Hepatocyte (in vitro differentiated cells): ENCODE data around the gene CYTH4. TPM values are rescaled to one million over a fixed set of nuclear protein-coding genes. Genes with fewer than 3 reads are reported as not detected.

Experiments
- DNase-seq: peaks from one replicate; pipeline ENCODE4 v3.0.0-alpha.2; 2016; ENCODE audit warnings: low spot score
- H2AFZ ChIP-seq: fragments of 200-600 bp; sonication (generic); 2 replicates; pipeline ENCODE4 v1.6.0; 2016; ENCODE audit warnings: antibody characterized with exemption, mild to moderate bottlenecking
- H3K27ac ChIP-seq: fragments of 200-600 bp; sonication (generic); 2 replicates; pipeline ENCODE4 v1.5.1; 2016; ENCODE audit warnings: mild to moderate bottlenecking
- H3K27me3 ChIP-seq: fragments of 200-600 bp; sonication (generic); 2 replicates; pipeline ENCODE4 v1.6.1; 2016
- H3K36me3 ChIP-seq: fragments of 200-600 bp; sonication (generic); replicated peaks from 2 replicates; pipeline ENCODE4 v1.5.1; 2016; ENCODE audit warnings: low read depth; ENCODE audit not compliant: insufficient read depth
- H3K4me1 ChIP-seq: fragments of 200-600 bp; sonication (generic); 2 replicates; pipeline ENCODE4 v1.5.1; 2016; ENCODE audit warnings: mild to moderate bottlenecking, moderate library complexity; ENCODE audit not compliant: insufficient read depth
- H3K4me2 ChIP-seq: fragments of 200-600 bp; sonication (generic); 2 replicates; pipeline ENCODE4 v1.6.0; 2016
- H3K4me3 ChIP-seq: fragments of 200-600 bp; sonication (generic); 2 replicates; pipeline ENCODE4 v1.5.1; 2016; ENCODE audit warnings: mild to moderate bottlenecking
- H3K79me2 ChIP-seq: fragments of 200-600 bp; sonication (generic); 2 replicates; pipeline ENCODE4 v1.6.0; 2017; ENCODE audit warnings: mild to moderate bottlenecking
- H3K9me2 ChIP-seq: fragments of 200-600 bp; sonication (generic); replicated peaks from 2 replicates; pipeline ENCODE4 v1.6.0; 2017; ENCODE audit warnings: mild to moderate bottlenecking; ENCODE audit not compliant: insufficient read depth
- H3K9me3 ChIP-seq: fragments of 200-600 bp; sonication (generic); 2 replicates; pipeline ENCODE4 v1.5.1; 2016; ENCODE audit warnings: low read depth, mild to moderate bottlenecking
- H4K20me1 ChIP-seq: fragments of 200-600 bp; sonication (generic); 2 replicates; pipeline ENCODE4 v1.6.0; 2016; ENCODE audit warnings: mild to moderate bottlenecking; ENCODE audit not compliant: insufficient read depth, poor library complexity, severe bottlenecking
- EZH2 ChIP-seq: fragments of 200-600 bp; sonication (generic); IDR thresholded peaks from 2 replicates; pipeline ENCODE4 v1.6.1; 2016; ENCODE audit warnings: antibody characterized with exemption, mild to moderate bottlenecking, borderline replicate concordance
- EZH2phosphoT487 ChIP-seq: fragments of 200-600 bp; sonication (generic); IDR thresholded peaks from one replicate; pipeline ENCODE4 v1.6.1; 2018; ENCODE audit warnings: antibody characterized with exemption, mild to moderate bottlenecking, low read depth, moderate library complexity; ENCODE audit not compliant: unreplicated experiment, severe bottlenecking
- WGBS: methylation state at CpG from one replicate; pipeline ENCODE4 v1.1.6; 2016; ENCODE audit warnings: low lambda C conversion rate; ENCODE audit errors: missing lambda C conversion rate; 5-methylcytosine and 5-hydroxymethylcytosine counted together
- polyA plus RNA-seq: library from polyadenylated mRNA; unstranded; fragments of >200 nt; fragmentation: Nextera tagmentation; extraction: Ambion mirVana; gene quantifications from 2 replicates; pipeline ENCODE4 v1.2.1, GENCODE V29; 2016
- total RNA-seq: library from RNA; depleted of rRNA; stranded (reverse); fragments of >200 nt; gene quantifications from 2 replicates; pipeline ENCODE4 v1.2.3, GENCODE V29; 2014
- TF ChIP-seq, protein P1 (sequence below): fragments of 200-600 bp; sonication (generic); IDR thresholded peaks from 2 replicates; pipeline ENCODE4 v1.5.1; 2016; ENCODE audit warnings: antibody characterized with exemption, mild to moderate bottlenecking; ENCODE audit not compliant: poor library complexity

The CYTH4 gene
- total and polyA plus RNA-seq, 2 experiments from 2014 or later: 0.57 to 0.94 TPM

DNA sequence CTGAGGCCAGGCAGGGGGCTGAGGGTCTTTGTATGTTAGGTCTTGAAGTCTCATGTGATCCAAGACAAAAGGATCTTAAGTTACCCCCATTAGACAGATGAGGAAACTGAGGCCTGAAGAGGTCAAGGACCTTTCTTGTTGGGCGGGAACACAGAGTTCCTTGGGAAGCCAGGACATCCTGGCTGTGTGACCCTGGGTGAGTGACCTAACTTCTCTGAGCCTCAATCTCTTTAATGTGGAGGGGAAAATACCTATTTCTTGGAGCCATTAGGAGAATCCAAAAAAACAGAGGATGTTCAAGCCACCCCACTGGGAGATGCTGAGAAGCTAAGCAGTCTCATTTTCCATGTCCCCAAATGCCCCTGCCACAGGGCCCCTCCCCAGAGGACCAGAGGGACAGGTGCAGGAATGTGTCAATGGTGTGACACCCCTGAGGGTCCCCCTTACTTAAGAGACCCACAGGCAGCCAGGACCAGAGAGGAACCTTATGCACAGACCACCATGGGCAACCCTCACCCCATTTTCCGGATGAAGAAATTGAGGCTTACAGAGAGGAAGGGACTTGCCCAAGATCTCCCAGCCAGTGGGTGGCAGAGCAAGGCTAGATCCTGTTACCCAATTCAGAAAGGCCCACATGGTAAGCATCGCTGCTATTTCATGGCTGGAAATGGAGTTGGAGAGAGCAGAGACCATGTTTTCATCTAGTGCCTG, 46.3 kb upstream of the CYTH4 start:
- Histone ChIP-seq H3K27ac (no peak overlapping the region), H3K4me1 (no peaks in the 10 kb centered on the region), H3K27me3 (no peaks in the 10 kb centered on the region)

GRCh38 chr22:37237371-37238268, 44.7 kb upstream of the CYTH4 start:
- H3K4me1 ChIP-seq: no peaks in the 10 kb centered on the region
- no peaks in the 10 kb centered on the region for H3K79me2 ChIP-seq
- H3K27ac ChIP-seq: peak overlapping the region; percentile 20

More for the DNA sequence above, 46.3 kb upstream of the CYTH4 start:
- no peak for DNase-seq
- Histone ChIP-seq H3K9me2 (no peaks in the 10 kb centered on the region), H4K20me1 (no peaks in the 10 kb centered on the region), H3K9me3 (no peaks in the 10 kb centered on the region), H3K4me2 (no peak overlapping the region), H3K4me3 (no peak overlapping the region), H3K79me2 (no peaks in the 10 kb centered on the region), H3K36me3 (no peaks in the 10 kb centered on the region), H2AFZ (no peak overlapping the region)
- 94% methylated on average over 3 of the region's 3 CpGs for WGBS
- TF ChIP-seq, protein P1, sequence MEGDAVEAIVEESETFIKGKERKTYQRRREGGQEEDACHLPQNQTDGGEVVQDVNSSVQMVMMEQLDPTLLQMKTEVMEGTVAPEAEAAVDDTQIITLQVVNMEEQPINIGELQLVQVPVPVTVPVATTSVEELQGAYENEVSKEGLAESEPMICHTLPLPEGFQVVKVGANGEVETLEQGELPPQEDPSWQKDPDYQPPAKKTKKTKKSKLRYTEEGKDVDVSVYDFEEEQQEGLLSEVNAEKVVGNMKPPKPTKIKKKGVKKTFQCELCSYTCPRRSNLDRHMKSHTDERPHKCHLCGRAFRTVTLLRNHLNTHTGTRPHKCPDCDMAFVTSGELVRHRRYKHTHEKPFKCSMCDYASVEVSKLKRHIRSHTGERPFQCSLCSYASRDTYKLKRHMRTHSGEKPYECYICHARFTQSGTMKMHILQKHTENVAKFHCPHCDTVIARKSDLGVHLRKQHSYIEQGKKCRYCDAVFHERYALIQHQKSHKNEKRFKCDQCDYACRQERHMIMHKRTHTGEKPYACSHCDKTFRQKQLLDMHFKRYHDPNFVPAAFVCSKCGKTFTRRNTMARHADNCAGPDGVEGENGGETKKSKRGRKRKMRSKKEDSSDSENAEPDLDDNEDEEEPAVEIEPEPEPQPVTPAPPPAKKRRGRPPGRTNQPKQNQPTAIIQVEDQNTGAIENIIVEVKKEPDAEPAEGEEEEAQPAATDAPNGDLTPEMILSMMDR: no peak
- no peak for TF ChIP-seq EZH2
- no peak for TF ChIP-seq EZH2phosphoT487

DNA sequence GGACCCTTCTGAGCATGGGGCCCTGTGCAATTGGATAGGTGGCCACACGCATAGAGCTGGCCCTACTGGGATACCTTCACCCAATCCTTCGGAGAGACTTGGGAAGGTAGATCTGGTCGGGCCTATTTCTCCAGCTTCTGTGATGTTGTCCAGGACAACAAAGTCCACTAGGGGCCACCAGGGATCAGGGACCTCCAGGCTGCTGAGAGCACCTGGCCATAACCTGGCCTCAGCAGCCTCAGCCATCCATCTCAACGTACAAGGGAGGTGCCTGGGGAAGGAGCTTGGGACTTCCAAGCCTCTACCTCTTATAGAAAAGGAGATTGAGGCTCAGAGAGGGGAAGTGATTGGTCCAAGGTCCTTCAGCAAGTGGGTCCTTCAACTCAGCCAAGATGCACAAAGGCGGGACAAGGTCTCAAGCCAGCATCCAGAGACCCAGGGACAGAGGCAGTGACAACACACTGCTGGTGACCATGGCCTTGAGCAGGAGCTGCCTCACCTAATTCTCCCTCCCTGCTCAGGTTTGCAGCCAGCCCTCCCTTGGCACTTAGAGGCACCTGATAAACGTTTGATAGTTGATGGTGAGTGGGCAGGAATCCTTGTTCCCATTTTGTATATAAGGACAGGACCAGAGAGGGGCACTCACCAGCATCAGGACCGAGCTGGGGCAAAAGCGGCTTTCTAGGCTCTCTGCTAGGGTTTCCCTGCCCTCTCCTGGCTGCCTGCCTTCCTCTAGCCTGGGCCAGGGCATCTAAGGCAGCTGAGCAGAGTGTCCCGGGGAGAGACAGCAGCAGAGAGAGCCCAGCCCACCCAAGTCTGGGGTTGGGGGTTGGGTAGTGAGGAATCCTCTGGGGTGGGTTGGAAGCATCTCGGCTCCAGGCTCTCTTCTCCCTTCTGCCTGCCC, 42.7 kb upstream of the CYTH4 start:
- TF ChIP-seq EZH2phosphoT487 (no peak), EZH2 (no peak)
- TF ChIP-seq, protein P1: no peak
- no peaks in the 10 kb centered on the region for H3K9me2 ChIP-seq
- no peak overlapping the region for H3K27ac ChIP-seq
- no peaks in the 10 kb centered on the region for H4K20me1 ChIP-seq
- no peak overlapping the region for H2AFZ ChIP-seq
- no peak overlapping the region for H3K4me2 ChIP-seq
- no peaks in the 10 kb centered on the region for H3K79me2 ChIP-seq
- no peaks in the 10 kb centered on the region for H3K27me3 ChIP-seq
- peaks cover 3% of the 10 kb centered on the region for H3K4me1 ChIP-seq
- WGBS: 80% methylated on average over 10 of the region's 10 CpGs
- no peaks in the 10 kb centered on the region for H3K9me3 ChIP-seq
- no peak overlapping the region for H3K4me3 ChIP-seq
- DNase-seq: no peak
- no peaks in the 10 kb centered on the region for H3K36me3 ChIP-seq

More at GRCh38 chr22:37237371-37238268, 44.7 kb upstream of the CYTH4 start:
- WGBS: 80% methylated on average over 19 of the region's 20 CpGs
- H2AFZ ChIP-seq: no peak overlapping the region
- TF ChIP-seq EZH2phosphoT487: no peak
- TF ChIP-seq, protein P1: no peak
- no peak for TF ChIP-seq EZH2
- no peaks in the 10 kb centered on the region for H3K9me3 ChIP-seq
- H3K9me2 ChIP-seq: no peaks in the 10 kb centered on the region
- no peaks in the 10 kb centered on the region for H3K27me3 ChIP-seq
- no peaks in the 10 kb centered on the region for H3K36me3 ChIP-seq
- H3K4me3 ChIP-seq: no peak overlapping the region
- H3K4me2 ChIP-seq: no peak overlapping the region
- DNase-seq: no peak
- no peaks in the 10 kb centered on the region for H4K20me1 ChIP-seq
